HepG2 (cell line): ENCODE results near the gene TCAP. TPM values are rescaled to one million over a fixed set of nuclear protein-coding genes. Genes with fewer than 3 reads are reported as not detected.

Source experiments
- ATF7-NPFF ChIP-seq: sonication (generic); formaldehyde crosslinking; IDR thresholded peaks from 2 replicates; pipeline ENCODE4 v1.8.1; 2023; ENCODE audit warnings: mild to moderate bottlenecking, low read depth, missing genetic modification reagents, moderate library complexity
- BRCA1 ChIP-seq: sonication (generic); formaldehyde crosslinking; IDR thresholded peaks from 2 replicates; pipeline ENCODE4 v1.4.0; 2020; ENCODE audit warnings: missing genetic modification reagents
- EP300 ChIP-seq, 3 experiments: sonication (generic) in 1 of 3; formaldehyde crosslinking in 1 of 3; IDR thresholded peaks; 2 replicates each; pipeline versions ENCODE4 v1.5.1 to v1.6.1; 2011 to 2020; ENCODE audit warnings: low read depth in 2 of 3, low read length in 2 of 3, borderline replicate concordance in 1 of 3, improper control_type of control experiment in 1 of 3, mild to moderate bottlenecking in 1 of 3, missing genetic modification reagents in 1 of 3, moderate library complexity in 1 of 3
- FOSL2 ChIP-seq: sonication (generic); formaldehyde crosslinking; IDR thresholded peaks from 2 replicates; pipeline ENCODE4 v1.4.0; 2020; ENCODE audit warnings: missing genetic modification reagents
- NFKB2 ChIP-seq: sonication (generic); formaldehyde crosslinking; IDR thresholded peaks from 2 replicates; pipeline ENCODE4 v1.4.0; 2020; ENCODE audit warnings: missing genetic modification reagents, borderline replicate concordance
- PHF8 ChIP-seq: sonication (generic); formaldehyde crosslinking; IDR thresholded peaks from 2 replicates; pipeline ENCODE4 v1.5.0; 2020; ENCODE audit warnings: missing genetic modification reagents
- TEAD3 ChIP-seq: optimal IDR thresholded peaks from 2 replicates; pipeline ENCODE3; 2016; ENCODE audit warnings: borderline replicate concordance
- ZKSCAN1 ChIP-seq: fragments of 150-350 bp; IDR thresholded peaks from 2 replicates; pipeline ENCODE4 v1.6.1; 2014; ENCODE audit warnings: low read length
- ZNF207 ChIP-seq: fragments of 450-650 bp; IDR thresholded peaks from 2 replicates; pipeline ENCODE4 v1.6.1; 2016; ENCODE audit warnings: antibody characterized with exemption, borderline replicate concordance
- ZNF564 ChIP-seq: sonication (generic); formaldehyde crosslinking; IDR thresholded peaks from 2 replicates; pipeline ENCODE4 v1.8.1; 2023; ENCODE audit warnings: mild to moderate bottlenecking, missing genetic modification reagents
- ZNF7 ChIP-seq: IDR thresholded peaks from 2 replicates; pipeline ENCODE4 v1.6.1; 2016; ENCODE audit warnings: missing biosample characterization, missing genetic modification reagents
- ZNF724P ChIP-seq: sonication (generic); formaldehyde crosslinking; IDR thresholded peaks from 2 replicates; pipeline ENCODE4 v1.8.0; 2022; ENCODE audit warnings: missing genetic modification reagents, borderline replicate concordance
- ZNF737 ChIP-seq: sonication (generic); formaldehyde crosslinking; IDR thresholded peaks from 2 replicates; pipeline ENCODE4 v1.5.0; 2020; ENCODE audit warnings: missing genetic modification reagents, mild to moderate bottlenecking, borderline replicate concordance
- ZSCAN30 ChIP-seq: sonication (generic); formaldehyde crosslinking; IDR thresholded peaks from 2 replicates; pipeline ENCODE4 v1.5.0; 2020; ENCODE audit warnings: mild to moderate bottlenecking, missing genetic modification reagents
- polyA plus RNA-seq, 8 experiments: library from polyadenylated mRNA; depleted of rRNA in 3 of 8; stranded (reverse) in 7 of 8; unstranded in 1 of 8; fragments of >200 nt; fragmentation: Illumina TruSeq in 4 of 8; extraction: Trizol in 4 of 8; gene quantifications; 2 replicates each; pipeline versions ENCODE4 v1.2.1 to v1.2.3, GENCODE V29; 2011 to 2016; ENCODE audit warnings: low read depth in 4 of 8, missing spikeins in 1 of 8, mixed read lengths in 1 of 8; ENCODE audit not compliant: insufficient read depth in 1 of 8
- total RNA-seq, 5 experiments: library from RNA; depleted of rRNA; stranded (reverse); fragments of >200 nt; fragmentation: Illumina TruSeq; extraction: Trizol; gene quantifications; 2 replicates each; pipeline ENCODE4 v1.2.3, GENCODE V29; 2016; ENCODE audit warnings: low read depth in 1 of 5
- TF ChIP-seq, protein P1 (sequence below): sonication (generic); formaldehyde crosslinking; IDR thresholded peaks from 2 replicates; pipeline ENCODE4 v1.4.0; 2020; ENCODE audit warnings: missing genetic modification reagents, borderline replicate concordance
- TF ChIP-seq, protein P2 (sequence below): sonication (generic); formaldehyde crosslinking; IDR thresholded peaks from 2 replicates; pipeline ENCODE4 v1.8.0; 2022; ENCODE audit warnings: missing genetic modification reagents, mild to moderate bottlenecking, borderline replicate concordance
- TF ChIP-seq, protein P3 (sequence below): sonication (generic); formaldehyde crosslinking; IDR thresholded peaks from 2 replicates; pipeline ENCODE4 v1.9.0; 2022; ENCODE audit warnings: missing genetic modification reagents, mild to moderate bottlenecking, borderline replicate concordance
- TF ChIP-seq, protein P4 (sequence below): fragments of 450-650 bp; IDR thresholded peaks from 2 replicates; pipeline ENCODE4 v1.6.1; 2016

TCAP gene
- total and polyA plus RNA-seq, 2 of the 13 experiments (the other 11 are each of a cell fraction or from before 2014, with no cell fraction given), result 0.24 to 0.65 TPM

DNA sequence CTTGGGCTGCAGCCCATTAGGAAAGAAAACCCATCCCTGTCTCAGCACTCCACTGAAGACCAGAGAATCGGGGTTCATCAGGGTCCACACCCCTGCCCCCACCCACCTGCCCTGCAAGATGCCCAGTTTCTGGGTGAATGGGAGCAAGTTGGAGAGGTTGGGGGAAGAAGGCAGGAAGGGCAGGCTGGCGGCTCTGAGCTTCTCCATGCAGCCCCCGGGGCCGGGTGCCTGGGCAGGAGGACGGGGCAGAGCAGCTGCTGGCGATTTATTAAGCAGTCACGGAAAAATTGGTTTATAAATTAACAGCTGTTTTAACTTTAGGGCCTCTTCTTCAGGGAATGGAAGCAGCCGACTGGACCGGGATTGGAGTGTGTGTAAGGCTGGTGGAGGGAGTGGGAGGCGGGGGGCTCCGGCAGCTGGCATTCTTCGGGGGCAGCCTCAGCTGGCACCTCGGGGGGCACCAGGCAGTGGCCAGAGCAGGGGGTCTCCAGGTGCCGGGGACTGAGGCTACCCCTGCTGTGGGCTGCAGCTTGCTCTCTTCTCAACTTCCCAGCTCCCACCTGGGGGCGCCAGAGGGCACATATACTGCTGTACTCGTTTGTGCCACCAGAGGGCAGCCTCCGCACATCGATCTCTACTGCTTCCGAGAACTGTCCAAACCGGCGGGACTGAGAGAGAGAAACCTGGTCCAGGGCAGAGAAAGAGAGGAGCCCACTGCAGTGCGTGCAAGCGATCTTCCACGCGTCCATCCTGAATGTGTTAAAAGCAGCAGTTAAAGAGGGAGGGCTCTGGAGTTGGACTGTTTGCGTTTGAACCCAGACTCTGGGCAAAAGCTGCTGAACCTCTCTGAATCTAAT, 43.4 kb upstream of the TCAP start (continued):
- TF ChIP-seq, protein P1, sequence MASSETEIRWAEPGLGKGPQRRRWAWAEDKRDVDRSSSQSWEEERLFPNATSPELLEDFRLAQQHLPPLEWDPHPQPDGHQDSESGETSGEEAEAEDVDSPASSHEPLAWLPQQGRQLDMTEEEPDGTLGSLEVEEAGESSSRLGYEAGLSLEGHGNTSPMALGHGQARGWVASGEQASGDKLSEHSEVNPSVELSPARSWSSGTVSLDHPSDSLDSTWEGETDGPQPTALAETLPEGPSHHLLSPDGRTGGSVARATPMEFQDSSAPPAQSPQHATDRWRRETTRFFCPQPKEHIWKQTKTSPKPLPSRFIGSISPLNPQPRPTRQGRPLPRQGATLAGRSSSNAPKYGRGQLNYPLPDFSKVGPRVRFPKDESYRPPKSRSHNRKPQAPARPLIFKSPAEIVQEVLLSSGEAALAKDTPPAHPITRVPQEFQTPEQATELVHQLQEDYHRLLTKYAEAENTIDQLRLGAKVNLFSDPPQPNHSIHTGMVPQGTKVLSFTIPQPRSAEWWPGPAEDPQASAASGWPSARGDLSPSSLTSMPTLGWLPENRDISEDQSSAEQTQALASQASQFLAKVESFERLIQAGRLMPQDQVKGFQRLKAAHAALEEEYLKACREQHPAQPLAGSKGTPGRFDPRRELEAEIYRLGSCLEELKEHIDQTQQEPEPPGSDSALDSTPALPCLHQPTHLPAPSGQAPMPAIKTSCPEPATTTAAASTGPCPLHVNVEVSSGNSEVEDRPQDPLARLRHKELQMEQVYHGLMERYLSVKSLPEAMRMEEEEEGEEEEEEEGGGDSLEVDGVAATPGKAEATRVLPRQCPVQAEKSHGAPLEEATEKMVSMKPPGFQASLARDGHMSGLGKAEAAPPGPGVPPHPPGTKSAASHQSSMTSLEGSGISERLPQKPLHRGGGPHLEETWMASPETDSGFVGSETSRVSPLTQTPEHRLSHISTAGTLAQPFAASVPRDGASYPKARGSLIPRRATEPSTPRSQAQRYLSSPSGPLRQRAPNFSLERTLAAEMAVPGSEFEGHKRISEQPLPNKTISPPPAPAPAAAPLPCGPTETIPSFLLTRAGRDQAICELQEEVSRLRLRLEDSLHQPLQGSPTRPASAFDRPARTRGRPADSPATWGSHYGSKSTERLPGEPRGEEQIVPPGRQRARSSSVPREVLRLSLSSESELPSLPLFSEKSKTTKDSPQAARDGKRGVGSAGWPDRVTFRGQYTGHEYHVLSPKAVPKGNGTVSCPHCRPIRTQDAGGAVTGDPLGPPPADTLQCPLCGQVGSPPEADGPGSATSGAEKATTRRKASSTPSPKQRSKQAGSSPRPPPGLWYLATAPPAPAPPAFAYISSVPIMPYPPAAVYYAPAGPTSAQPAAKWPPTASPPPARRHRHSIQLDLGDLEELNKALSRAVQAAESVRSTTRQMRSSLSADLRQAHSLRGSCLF (CRISPR knock-in tag), result no peak
- no peak for TF ChIP-seq ZNF564 (CRISPR knock-in tag)
- no peak for TF ChIP-seq BRCA1 (CRISPR knock-in tag)
- no peak for TF ChIP-seq ATF7-NPFF (CRISPR knock-in tag)
- TF ChIP-seq ZSCAN30, result no peak
- 0 out of 2 replicates have a peak, but pooled peaks have one; percentile 19 for TF ChIP-seq ZNF737
- TF ChIP-seq FOSL2, result 0 out of 2 replicates have a peak, but pooled peaks have one; percentile 26
- TF ChIP-seq ZNF724P (CRISPR knock-in tag), result no peak
- TF ChIP-seq PHF8 (CRISPR knock-in tag), result peak; percentile 19; the same call in 1 of the 2 replicates
- no peak for TF ChIP-seq ZKSCAN1
- TF ChIP-seq, protein P2, sequence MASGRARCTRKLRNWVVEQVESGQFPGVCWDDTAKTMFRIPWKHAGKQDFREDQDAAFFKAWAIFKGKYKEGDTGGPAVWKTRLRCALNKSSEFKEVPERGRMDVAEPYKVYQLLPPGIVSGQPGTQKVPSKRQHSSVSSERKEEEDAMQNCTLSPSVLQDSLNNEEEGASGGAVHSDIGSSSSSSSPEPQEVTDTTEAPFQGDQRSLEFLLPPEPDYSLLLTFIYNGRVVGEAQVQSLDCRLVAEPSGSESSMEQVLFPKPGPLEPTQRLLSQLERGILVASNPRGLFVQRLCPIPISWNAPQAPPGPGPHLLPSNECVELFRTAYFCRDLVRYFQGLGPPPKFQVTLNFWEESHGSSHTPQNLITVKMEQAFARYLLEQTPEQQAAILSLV, result peak; percentile 42; the same call in 1 of the 2 replicates
- TF ChIP-seq NFKB2 (CRISPR knock-in tag), result peak; percentile 39; the same call in 1 of the 2 replicates
- TF ChIP-seq ZNF7, result 0 out of 2 replicates have a peak, but pooled peaks have one; percentile 10
- TF ChIP-seq, protein P3, sequence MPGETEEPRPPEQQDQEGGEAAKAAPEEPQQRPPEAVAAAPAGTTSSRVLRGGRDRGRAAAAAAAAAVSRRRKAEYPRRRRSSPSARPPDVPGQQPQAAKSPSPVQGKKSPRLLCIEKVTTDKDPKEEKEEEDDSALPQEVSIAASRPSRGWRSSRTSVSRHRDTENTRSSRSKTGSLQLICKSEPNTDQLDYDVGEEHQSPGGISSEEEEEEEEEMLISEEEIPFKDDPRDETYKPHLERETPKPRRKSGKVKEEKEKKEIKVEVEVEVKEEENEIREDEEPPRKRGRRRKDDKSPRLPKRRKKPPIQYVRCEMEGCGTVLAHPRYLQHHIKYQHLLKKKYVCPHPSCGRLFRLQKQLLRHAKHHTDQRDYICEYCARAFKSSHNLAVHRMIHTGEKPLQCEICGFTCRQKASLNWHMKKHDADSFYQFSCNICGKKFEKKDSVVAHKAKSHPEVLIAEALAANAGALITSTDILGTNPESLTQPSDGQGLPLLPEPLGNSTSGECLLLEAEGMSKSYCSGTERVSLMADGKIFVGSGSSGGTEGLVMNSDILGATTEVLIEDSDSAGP (CRISPR knock-in tag), result peak; percentile 89
- TF ChIP-seq TEAD3 (CRISPR knock-in tag), result peak; percentile 78
- TF ChIP-seq ZNF207, result no peak
- peak in 1 of 2 experiments; percentile 21; a peak in 1 of 4 replicates for TF ChIP-seq EP300 (IDR thresholded peaks at IDR 0.05; ENCODE audit: low read depth in 2 of 2, low read length in 2 of 2)
- no peak for TF ChIP-seq EP300 (CRISPR knock-in tag; IDR thresholded peaks at IDR 0.05; ENCODE audit: borderline replicate concordance)
- TF ChIP-seq, protein P4, sequence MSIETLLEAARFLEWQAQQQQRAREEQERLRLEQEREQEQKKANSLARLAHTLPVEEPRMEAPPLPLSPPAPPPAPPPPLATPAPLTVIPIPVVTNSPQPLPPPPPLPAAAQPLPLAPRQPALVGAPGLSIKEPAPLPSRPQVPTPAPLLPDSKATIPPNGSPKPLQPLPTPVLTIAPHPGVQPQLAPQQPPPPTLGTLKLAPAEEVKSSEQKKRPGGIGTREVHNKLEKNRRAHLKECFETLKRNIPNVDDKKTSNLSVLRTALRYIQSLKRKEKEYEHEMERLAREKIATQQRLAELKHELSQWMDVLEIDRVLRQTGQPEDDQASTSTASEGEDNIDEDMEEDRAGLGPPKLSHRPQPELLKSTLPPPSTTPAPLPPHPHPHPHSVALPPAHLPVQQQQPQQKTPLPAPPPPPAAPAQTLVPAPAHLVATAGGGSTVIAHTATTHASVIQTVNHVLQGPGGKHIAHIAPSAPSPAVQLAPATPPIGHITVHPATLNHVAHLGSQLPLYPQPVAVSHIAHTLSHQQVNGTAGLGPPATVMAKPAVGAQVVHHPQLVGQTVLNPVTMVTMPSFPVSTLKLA, result no peak
